HG02970 (cell line): ENCODE results near the gene ATP2B2.
"Not testable (repeated sequence)": the region's sequence is repeated elsewhere in the genome, so short reads cannot be mapped to it uniquely, and the experiment has no call there.

Source experiments
- ATAC-seq: cut with Tn5 transposase; IDR thresholded peaks from one replicate; pipeline ENCODE4 v1.9.1; 2021; ENCODE audit warnings: mild to moderate bottlenecking, moderate library complexity, moderate number of reproducible peaks; ENCODE audit not compliant: unreplicated experiment, low FRiP score

The ATP2B2 gene

GRCh38 chr3:10390641-10391373 lies 114.6 kb downstream of the ATP2B2 start:
- ATAC-seq, result no peak

GRCh38 chr3:10389995-10390394 lies 115.4 kb downstream of the ATP2B2 start:
- no peak for ATAC-seq

- no peak for ATAC-seq
Measured at GRCh38 chr3:10389339-10389738, 116.0 kb downstream of the ATP2B2 start.

GRCh38 chr3:10387881-10388609 lies 117.3 kb downstream of the ATP2B2 start:
- no peak for ATAC-seq

- ATAC-seq, result no peak
Measured at GRCh38 chr3:10386121-10386520, 119.3 kb downstream of the ATP2B2 start.

GRCh38 chr3:10384541-10385360 lies 120.6 kb downstream of the ATP2B2 start:
- ATAC-seq, result no peak

GRCh38 chr3:10383850-10384248 lies 121.5 kb downstream of the ATP2B2 start:
- no peak for ATAC-seq

- ATAC-seq, result no peak
Measured at GRCh38 chr3:10382892-10383849, 122.2 kb downstream of the ATP2B2 start.

GRCh38 chr3:10382445-10382844 lies 122.9 kb downstream of the ATP2B2 start:
- ATAC-seq, result not testable (repeated sequence)

GRCh38 chr3:10381336-10381735 lies 124.0 kb downstream of the ATP2B2 start:
- ATAC-seq, result no peak

- ATAC-seq, result no peak
Measured at GRCh38 chr3:10380906-10381305, 124.5 kb downstream of the ATP2B2 start.

GRCh38 chr3:10379961-10380360 lies 125.4 kb downstream of the ATP2B2 start:
- ATAC-seq, result no peak

GRCh38 chr3:10379161-10379560 lies 126.2 kb downstream of the ATP2B2 start:
- no peak for ATAC-seq

- ATAC-seq, result no peak
Measured at GRCh38 chr3:10378742-10379141, 126.6 kb downstream of the ATP2B2 start.

GRCh38 chr3:10378246-10378645 lies 127.1 kb downstream of the ATP2B2 start:
- no peak for ATAC-seq

GRCh38 chr3:10377148-10377725 lies 128.1 kb downstream of the ATP2B2 start:
- ATAC-seq, result no peak

GRCh38 chr3:10376353-10376752 lies 129.0 kb downstream of the ATP2B2 start:
- ATAC-seq, result no peak

- no peak for ATAC-seq
Measured at GRCh38 chr3:10375296-10376053, 129.9 kb downstream of the ATP2B2 start.

GRCh38 chr3:10374311-10374710 lies 131.1 kb downstream of the ATP2B2 start:
- no peak for ATAC-seq
